ENCODE data around the gene SKP1.

The SKP1 gene

DNA sequence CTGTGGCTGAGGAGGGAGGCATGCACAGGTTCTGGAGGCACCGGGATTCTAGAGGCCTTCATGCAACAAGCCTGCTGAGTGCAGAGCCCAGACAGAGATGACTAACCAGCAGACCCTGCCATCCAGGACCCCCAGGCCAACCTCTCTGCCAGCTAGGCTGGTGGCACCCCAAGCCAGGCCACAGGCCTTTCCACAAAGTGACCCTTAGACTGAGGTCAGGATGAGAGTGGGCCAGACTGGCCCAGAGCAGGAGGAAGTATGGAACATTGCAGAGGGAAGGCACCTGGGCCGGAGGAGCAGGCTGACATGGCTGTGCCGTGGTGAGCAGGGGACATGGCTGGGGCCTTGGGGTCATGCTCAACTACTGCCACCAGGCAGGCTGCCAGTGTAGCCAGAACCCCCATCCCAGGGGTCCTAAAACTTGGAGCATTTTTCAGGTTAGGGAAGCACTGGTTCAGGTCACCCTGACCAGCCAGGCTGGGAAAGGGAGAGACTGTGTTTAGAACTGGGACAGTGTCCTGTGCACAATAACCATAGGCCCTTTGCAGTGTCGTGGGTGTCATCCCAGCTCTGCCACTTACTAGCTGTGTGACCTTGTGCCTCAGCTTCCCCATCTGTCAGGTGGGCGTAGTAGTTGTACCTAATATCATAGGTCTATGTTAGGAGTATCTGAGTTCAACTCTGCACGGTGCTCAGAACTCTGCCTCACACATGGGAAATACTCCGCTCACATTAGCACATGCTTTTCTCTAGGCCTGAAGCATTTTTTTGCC, 45.0 kb downstream of the SKP1 start:
- in situ Hi-C loops (cut with MboI; ENCODE audit: low sequenced_read_pairs): no loop called here

DNA sequence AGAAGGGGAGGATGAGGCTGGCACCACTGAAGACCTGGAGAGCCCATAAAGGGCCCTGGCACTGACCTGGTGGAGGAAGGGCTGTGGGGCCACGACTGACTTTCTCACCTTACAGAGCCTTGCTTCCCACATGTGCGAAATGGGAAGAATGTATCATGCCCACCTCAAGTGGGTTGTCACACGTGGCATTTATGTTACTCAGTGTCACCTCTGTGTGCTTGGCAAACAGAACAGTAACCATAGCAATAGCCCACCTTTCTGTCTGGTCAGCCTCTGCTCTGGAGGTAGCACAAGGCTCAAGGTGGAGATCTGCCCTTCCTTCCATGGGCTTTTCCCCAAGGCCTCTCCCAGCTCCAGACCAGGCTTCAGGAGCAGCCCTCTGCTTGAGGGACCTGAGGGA, 45.6 kb downstream of the SKP1 start:
- in situ Hi-C loops (cut with MboI; ENCODE audit: low sequenced_read_pairs): no loop called here

DNA sequence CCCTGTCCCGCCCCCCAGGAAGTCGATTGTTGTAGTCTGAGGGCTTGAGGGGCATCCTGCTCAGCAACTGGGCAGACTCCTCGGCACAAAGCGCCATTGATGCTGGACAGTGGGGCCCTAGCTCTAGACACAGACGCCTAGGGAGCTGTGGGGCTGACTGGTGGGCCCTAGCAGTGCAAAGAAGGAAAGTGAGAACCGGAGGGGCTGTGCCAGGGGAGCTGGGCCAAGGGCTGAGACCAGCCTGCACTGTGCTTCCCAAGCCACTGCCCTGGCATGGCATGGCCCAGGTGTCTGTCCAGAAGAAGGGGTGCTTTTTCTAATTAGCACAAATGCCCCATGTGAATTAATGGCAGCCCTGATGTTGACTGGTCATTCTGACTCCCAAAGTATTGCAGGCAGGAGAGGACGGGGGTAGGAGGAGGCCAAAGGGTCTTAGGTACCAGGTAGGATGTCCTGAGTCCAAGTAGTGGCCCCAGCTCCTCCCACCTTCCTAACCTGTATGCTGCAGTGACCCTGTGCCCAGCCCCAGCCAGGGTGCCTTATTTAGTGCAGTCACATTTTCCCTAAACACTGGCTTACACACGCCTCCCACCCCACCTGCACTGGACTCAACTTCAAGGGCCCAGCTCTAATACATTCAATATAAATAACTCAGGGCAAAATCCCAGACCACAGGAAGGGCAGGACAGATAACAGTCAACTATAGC, 46.4 kb downstream of the SKP1 start:
- in situ Hi-C loops (cut with MboI; ENCODE audit: low sequenced_read_pairs): no loop called here

DNA sequence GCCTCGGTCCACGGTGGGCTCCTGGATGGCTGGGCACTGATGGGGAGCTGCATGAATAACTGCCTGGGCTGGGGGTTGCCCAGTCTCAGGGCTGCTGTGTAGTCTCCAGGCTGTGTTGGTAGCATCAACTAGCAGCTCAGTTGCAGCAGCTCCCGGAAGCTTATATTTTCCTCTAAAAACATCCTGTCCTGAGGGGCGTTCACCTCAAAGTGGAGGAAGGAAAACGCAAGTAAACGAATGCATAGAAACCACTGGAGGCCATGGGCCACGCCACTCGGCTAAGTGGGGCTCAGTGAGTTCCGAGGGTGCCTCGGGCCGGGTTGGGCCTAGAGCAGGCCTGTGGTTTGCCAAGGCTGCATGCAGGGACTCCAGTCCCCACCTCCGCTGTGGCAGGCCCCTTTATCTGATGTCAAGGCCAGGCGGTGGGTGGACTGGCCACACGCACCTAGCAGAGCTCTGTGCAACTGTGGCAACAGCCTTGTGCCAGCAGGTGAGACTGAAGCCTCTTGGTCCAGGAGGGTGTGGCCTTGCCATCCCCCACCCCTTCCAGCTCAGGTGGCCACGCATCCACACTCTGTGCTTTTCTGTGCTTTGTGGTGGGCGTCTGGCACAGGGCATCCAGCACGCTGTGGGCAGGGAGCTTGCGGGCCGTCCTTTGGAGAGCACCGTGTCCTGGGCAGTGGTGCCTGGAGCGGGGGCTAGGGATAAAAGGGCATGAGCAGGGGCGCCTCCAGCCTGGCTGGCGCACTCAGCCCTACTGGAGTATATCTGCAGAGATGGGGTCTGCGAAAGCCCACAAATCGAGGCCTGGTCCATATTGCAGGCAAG, 47.1 kb downstream of the SKP1 start:
- in situ Hi-C loops (cut with MboI; ENCODE audit: low sequenced_read_pairs): no loop called here

DNA sequence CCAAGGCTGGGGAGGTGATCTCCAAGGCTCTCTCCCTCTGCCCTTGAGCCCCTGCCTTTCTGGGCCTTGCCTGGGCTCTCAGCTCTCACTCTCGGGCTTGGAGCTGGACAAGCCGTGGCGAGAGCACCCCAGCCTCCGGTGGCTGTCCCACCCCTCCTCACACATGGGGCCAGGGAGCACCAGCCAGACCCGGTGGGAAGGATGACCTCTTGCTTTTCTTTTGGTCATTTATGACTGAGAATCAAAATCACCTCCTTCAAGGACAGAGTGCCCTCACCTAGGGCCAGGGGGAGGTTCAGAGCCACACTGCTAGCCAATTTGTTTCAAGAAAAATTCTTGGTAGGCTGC, 48.1 kb downstream of the SKP1 start:
- in situ Hi-C loops (cut with MboI; ENCODE audit: low sequenced_read_pairs): no loop called here

DNA sequence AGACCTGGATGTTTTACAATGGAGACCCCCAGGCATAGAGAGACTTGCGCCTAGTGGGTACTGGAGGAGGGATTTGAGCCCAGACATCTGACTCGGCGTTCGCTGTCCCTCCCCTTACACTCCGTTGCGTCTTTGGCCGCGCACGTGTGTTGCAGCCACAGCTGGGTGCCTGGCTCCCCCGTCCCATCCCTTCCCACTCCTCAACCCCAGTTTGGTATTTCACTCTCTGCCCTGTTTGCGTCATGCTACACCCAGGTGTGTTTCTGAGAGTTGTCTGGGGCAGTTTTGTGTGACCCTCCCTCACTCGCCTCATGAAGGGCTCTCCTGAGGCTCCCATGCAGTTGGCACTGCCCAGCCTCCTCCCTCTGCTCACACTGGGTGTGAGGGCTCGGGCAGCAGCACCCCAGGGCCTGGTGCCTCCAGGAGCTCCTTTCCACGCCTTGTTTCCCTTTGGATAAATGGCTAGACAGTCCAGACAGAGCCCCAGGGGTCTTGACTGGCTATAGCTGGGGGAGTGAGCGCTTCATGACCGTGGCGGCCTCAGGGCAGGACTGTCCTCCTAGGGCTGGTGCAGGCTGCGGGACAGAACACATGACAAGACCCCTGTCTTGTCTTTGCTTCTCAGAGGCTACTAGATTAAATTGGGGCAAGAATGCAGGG, 48.6 kb downstream of the SKP1 start:
- in situ Hi-C loops (cut with MboI; ENCODE audit: low sequenced_read_pairs): no loop called here

GRCh38 chr5:134127376-134127861, 49.3 kb downstream of the SKP1 start:
- in situ Hi-C loops (cut with MboI; ENCODE audit: low sequenced_read_pairs): no loop called here

DNA sequence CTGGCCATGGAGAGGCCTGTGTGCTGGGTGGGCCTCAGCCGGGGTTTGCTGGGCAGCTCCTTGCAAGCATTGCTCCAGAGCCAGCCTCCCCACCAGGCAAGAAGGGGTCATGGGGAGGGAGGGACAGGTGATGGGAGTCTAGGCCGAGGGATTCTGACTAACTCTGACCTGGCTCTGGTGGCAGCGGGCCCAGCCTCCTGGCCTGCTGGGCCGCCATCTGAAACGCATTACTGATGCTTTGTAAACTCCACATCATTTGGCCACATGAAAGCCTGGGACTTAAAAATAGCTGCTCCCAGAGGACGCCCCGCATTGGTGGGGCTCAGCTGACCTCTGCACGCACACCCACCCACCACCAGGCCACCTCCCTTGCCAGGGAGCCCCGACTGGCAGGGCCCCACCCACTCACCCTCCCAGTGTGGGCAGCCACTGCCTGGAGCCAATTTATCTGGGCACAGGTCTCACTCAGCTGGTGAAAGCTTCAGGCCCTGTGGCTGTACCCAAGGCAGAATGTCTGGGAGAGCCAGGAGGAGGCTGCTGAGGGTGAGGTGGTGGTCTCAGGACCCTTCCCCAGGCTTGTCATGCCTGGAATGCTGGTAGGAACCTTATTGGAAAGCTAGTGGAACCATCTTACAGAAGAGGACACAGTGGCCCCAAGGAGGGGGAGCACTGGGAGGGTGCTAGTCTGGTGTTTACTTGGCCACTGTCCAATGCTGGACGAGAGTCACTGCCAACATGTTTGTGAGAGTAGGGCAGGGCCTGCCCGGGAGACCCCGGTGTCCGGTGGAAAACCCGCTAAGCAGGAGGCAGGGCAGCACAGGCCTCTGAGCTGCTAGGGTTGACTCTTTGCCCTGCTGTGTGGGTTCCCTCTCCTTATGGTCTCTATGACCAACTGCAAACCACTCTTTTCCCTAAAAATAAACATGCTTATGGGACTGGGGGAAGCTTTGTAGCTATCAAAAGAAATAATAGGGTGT, 51.4 kb downstream of the SKP1 start:
- in situ Hi-C loops (cut with MboI; ENCODE audit: low sequenced_read_pairs): no loop called here

DNA sequence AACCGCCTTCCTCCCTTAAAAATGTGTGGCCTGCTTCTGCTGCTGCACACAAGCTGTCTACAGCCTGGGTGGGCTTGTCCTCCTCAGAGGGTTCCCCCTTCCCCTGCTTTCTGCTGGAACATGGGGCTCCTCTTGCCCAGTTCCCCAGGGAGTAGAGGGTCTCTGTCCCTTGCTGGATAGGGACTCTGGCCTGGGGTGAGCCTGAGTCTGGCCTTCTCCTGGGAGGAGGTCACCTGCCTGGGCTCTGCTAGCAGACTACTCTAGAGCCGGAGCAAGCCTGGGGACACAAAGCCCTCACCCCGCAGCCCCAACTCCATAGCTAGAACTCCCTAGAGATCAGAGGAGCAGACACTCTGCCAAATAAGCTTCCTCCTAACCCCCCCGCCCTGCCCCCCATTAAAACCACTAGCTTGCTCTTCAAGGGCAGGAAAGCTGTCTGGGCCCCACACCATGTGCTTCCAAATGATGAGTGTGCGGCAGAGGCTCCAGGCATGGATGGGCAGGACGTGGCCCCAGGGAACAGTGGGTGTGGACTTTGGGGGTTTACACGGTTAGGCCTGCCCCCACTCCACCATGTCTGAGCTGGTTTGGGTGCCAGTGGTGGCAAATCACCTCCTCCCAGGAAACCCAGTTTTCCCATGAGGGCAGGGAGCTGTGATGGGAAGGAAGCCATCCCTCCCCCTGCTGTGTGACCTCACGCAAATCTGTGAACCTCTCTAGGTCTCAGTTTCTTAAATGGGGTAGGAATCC, 52.3 kb downstream of the SKP1 start:
- in situ Hi-C loops (cut with MboI; ENCODE audit: low sequenced_read_pairs): no loop called here

DNA sequence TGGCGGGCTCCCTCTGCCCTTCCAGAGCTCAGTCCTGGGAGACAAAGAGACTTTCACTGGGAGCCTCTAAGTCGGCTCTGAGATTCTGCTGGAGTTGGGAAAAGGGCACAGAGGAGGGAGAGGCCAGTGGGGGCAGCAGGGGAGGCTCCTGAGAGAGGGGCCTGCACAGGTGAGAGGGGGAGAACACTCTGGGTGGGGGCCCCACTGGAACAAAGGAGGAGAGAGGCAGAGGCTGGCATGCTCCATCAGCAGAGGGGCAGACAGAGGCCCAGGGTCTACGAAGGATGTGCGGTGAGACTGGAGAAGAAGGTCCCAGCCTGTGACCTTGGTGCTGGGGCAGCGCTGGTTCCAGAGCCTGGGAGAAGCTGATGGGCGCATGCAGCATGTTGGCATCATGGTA, 53.4 kb downstream of the SKP1 start:
- in situ Hi-C loops (cut with MboI; ENCODE audit: low sequenced_read_pairs): no loop called here

DNA sequence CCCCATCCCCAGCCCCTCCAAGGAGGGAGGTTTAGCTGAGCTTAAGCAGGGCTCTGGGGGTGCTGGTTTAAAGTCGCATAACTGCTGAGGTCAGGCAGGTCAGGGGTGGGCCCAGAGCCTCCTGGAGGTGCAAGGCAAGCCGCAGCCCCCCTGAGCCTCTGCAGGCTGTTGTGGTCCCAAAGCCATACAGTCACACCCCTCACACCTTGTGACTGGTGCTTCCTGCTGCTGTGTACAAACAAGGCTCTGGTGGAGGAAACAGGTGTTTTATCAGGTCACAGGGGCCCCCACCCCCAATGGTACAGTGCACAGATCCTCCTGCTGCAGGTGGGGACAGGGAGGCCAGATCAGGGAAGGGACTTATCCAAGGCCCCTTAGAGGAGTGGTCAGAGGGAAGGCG, 54.2 kb downstream of the SKP1 start:
- in situ Hi-C loops (cut with MboI; ENCODE audit: low sequenced_read_pairs): no loop called here

- in situ Hi-C loops (cut with MboI; ENCODE audit: low sequenced_read_pairs): no loop called here
Measured at GRCh38 chr5:134120386-134121138, 56.2 kb downstream of the SKP1 start.

DNA sequence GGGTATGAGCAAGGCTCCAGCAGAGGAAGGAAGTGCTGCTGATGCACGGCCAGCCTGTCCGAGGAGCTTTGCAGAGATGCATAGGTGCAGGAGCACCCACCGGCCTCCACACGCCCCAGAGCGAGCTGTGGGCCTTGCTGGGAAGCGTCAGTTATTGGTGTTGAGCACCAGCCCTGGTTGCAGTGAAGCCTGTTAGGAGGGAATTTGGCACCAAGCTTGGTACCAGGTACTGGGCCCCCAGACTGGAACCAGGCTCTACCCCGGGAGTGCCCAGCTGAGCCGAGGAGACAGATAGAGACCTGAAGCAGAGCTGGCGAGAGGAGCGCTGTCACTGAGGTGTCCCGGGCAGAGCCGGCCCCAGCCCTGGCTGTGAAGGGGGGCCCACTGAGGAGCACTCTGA, 57.0 kb downstream of the SKP1 start:
- in situ Hi-C loops (cut with MboI; ENCODE audit: low sequenced_read_pairs): no loop called here

DNA sequence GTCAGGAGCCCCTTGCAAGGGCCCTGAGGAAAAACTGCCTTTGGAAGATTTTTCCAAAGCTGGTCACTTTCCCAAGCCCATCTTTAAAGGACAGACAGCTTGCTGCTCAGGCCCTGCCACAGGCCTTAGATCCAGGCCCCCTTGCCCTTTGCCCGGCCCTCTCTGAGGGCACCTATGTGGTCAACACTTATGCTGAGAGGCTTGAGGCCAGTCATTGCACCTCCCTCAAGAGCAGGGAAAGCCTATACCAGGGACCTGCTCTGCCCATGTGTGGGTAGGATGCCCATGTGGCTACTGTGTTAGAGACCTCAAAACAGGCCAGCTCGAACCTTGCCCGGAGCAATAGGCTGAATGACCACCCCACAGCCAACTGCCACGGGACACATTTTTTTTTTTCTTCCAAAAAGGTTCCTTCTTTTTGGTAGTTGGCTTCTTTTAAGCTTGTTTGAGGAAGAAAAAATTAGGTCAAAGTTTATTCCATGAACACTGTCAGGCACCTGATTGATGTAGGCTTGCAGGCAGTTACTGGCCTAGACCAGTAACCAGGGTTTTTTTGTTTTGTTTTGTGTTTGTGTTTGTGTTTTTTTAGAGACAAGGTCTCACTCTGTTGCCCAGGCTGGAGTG, 58.4 kb downstream of the SKP1 start:
- in situ Hi-C loops (cut with MboI; ENCODE audit: low sequenced_read_pairs): no loop called here

DNA sequence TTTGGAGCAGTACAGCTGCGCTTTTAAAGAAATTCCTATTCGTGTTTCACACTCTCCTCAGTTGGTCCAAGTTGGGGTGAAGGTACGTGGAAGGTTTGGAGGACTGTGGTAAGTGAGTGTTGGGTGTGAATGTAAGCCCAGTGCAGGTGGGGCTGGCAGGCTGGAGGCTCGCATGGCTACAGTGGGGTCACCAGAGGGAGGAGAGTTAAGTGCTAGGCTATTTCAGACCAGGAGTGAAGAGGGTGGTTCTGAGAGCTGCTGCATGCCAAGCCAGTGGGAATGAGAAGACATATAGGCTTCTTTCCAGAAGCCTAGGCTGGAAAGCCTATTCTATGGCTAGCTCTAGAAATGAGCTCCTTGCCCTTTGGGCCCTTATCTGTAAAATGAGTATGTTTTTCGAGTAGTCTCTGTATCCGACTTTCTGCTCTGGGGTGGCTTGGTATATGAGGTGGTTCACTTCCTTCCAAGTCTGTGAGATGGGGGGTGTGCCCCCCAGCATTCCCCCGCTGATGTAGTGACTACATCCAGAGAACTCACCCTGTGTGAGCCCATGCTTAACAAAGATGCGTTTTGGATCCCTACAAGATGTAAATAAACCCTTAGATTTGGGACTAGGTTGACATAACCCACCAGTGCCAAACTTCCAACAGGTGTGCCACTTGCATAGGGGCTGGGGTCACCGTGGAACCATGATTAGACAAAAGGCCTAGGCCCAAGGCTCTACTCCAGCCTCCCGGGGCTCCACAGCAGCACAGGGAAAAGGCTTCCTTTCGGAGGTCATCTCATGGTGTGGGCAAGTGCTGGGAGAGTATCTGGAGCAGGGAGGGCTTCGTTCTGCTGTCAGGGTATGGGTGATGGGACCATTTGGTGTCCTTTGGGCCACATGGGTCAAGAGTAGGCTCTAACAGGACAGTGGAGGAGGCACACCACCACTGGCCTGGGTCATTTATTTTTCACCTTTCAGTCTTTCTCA, 59.7 kb downstream of the SKP1 start:
- in situ Hi-C loops (cut with MboI; ENCODE audit: low sequenced_read_pairs): no loop called here

- in situ Hi-C loops (cut with MboI; ENCODE audit: low sequenced_read_pairs): no loop called here
Measured at GRCh38 chr5:134116286-134116685, 60.5 kb downstream of the SKP1 start.

- in situ Hi-C loops (cut with MboI; ENCODE audit: low sequenced_read_pairs): no loop called here
Measured at GRCh38 chr5:134115806-134116175, 61.0 kb downstream of the SKP1 start.

All from HL-60/S4 treated with phorbol 12-myristate 13-acetate at 8.2 ng/mL for 4 days and 3 days (cell line).